GM20000 (cell line): ENCODE data around the gene SLC2A1.
"Not testable (repeated sequence)": the region's sequence is repeated elsewhere in the genome, so short reads cannot be mapped to it uniquely, and the experiment has no call there.

ENCODE experiments used
- DNase-seq: peaks from one replicate; pipeline ENCODE4 v3.0.0; 2012; ENCODE audit warnings: low spot score
- TF ChIP-seq, protein P1 (sequence below): IDR thresholded peaks from 2 replicates; pipeline ENCODE4 v1.5.1; 2012; ENCODE audit warnings: mild to moderate bottlenecking, control low read depth; ENCODE audit errors: extremely low read depth, missing control alignments

Gene SLC2A1

DNA sequence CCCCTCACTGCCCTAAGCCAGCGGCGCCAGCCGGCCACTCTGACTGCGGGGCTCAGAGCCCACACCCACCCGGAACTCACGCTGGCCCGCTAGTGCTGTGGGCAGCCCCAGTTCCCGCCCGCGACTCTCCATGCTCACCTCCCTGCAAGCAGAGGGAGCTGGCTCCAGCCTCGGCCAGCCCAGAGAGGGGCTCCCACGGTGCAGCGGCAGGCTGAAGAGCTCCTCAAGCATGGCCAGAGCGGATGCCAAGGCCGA, 41.5 kb downstream of the SLC2A1 start:
- TF ChIP-seq, protein P1, sequence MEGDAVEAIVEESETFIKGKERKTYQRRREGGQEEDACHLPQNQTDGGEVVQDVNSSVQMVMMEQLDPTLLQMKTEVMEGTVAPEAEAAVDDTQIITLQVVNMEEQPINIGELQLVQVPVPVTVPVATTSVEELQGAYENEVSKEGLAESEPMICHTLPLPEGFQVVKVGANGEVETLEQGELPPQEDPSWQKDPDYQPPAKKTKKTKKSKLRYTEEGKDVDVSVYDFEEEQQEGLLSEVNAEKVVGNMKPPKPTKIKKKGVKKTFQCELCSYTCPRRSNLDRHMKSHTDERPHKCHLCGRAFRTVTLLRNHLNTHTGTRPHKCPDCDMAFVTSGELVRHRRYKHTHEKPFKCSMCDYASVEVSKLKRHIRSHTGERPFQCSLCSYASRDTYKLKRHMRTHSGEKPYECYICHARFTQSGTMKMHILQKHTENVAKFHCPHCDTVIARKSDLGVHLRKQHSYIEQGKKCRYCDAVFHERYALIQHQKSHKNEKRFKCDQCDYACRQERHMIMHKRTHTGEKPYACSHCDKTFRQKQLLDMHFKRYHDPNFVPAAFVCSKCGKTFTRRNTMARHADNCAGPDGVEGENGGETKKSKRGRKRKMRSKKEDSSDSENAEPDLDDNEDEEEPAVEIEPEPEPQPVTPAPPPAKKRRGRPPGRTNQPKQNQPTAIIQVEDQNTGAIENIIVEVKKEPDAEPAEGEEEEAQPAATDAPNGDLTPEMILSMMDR: no peak
- no peak for DNase-seq

- TF ChIP-seq, protein P1: no peak
- no peak for DNase-seq
Observed at GRCh38 chr1:42915456-42915855, 43.2 kb downstream of the SLC2A1 start.

DNA sequence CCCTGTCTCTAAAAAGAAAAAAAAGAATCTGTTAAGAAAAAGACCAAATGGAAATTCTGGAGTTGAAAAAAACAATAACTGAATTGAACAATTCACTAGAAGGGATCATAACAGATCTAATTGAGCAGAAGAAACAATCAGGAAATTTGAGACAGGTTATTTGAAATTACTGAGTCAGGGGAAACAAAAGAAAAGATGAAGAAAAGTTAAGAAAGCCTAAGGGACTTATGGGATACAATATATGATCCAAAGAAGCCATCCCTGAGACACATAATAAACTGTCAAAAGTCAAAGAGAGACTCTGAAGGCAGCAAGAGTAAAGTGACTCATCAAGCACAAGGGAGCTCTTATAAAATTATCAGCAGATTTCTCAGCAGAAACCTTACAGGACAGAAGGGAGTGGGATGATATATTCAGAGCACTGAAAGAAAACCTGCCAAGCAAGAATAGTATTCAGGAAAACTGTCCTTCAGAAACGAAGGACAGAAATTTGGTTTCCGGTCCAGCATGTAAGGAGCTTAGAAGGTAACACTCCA, 44.5 kb downstream of the SLC2A1 start:
- TF ChIP-seq, protein P1: no peak
- no peak for DNase-seq

DNA sequence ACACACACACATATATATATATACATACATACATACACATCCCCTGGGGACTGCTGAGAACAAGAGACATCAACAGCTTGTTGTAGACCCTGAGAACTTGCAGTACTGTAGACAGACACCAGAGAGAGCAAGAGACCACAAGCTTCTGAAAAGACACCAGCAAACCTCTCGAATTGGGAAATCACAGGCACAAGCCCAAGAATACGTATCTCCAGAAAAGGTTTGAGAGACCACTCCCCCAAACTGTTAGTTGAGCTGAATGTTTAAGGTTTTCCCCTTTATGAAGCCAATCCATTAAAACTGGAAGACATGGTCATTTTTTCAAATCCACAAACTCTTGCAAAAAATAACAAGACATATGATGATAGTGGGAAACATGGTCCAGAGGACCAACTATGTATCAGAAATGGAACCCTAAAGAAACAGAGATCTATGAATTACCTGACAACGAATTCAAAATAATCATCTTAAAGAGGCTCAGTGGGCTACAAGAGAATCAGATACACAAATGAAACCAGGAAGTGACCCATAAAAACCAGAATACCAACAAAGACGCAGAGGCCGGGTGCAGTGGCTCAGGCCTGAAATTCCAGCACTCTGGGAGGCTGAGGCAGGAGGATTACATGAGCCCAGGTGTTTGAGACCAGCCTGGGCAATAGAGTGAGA, 45.1 kb downstream of the SLC2A1 start:
- TF ChIP-seq, protein P1: peak; percentile 62
- peak; percentile 80 for DNase-seq

DNA sequence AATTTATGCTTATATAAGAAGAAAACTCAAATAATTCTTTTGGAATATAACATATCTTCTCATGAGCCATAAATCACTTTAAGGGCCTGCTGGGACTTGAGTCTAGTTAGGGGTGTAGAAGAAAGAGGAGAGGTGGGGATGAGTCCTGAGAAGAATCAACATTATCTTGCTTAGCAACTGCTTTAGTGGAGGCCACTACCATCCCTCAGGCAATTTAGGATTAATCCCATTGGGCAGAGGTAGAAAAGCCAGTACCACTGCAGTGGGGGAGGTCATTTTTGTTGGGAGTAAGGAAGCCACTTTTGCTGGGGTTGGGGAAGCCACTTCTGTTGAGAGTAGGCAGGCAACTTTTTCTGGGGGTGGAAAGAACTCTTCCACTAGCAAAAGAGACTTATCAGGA, 47.7 kb downstream of the SLC2A1 start:
- TF ChIP-seq, protein P1: no peak
- no peak for DNase-seq

DNA sequence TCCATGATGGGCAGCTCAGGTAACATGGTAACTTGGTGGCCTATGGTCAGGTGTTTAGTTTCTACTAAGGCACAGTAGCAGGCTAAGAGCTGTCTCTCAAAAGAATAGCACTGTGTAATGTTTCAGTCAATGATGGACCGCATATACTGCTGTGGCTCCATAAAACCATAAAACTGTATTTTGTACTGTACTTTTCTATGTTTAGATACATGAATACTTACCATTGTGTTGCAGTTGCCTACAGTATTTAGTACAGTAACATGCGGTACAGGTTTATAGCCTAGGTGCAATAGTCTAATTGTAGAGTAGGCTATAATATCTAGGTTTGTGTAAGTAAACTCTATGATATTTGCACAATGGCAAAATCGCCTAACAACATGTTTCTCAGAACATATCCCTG, 50.6 kb downstream of the SLC2A1 start:
- no peak for DNase-seq
- TF ChIP-seq, protein P1: no peak

DNA sequence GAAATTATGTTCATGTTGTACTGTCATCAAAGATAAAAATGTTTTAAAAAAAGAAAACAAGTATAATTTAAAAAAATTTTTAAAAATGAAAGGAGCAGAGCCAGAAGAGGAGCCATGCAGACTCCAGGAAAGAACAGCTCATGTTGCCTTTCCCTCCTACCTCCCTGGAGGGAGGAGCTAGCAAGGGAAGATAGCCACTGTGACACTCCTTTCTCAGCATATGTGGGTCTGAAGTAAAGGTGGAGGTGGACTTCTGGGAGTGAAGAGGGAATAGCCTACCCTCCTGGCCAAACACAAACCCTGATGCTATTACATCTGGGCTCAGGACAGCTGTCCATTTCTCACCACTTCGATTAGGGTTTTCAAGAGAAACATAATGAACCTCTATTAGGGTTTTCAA, 54.2 kb downstream of the SLC2A1 start:
- TF ChIP-seq, protein P1: no peak
- DNase-seq: no peak

DNA sequence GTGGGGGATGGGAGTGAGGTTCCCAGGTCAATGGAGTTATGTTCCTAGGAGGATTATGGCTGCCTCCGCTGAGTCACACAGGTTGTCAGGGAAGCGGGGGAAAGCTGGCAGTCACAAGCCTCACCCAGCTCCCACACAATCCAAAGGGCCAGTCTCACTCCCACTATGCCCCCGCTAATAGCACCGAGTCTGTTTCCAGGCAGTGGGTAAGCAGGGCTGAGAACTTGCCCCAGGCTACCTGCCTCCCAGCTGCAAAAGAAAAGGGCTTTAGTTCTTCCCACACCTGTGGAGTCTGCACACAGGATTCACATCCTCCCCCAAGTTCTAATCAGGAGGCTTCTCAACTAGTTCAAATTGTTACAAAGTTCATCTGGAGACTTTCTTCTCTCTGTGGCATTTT, 58.7 kb downstream of the SLC2A1 start:
- DNase-seq: not testable (repeated sequence)
